H9 (cell line): ENCODE data around the gene CDKN2D. TPM values are rescaled to one million over a fixed set of nuclear protein-coding genes. Genes with fewer than 3 reads are reported as not detected.

ENCODE experiments used
- DNase-seq: peaks from one replicate; pipeline ENCODE4 v3.0.0-alpha.2; 2017
- H2AFZ ChIP-seq: one replicate; pipeline ENCODE4 v1.6.1; 2013; ENCODE audit warnings: mild to moderate bottlenecking, low read length, control low read depth, moderate library complexity
- H2AK5ac ChIP-seq: 2 replicates; pipeline ENCODE4 v1.6.1; 2013; ENCODE audit warnings: low read length, control low read depth, mixed read lengths; ENCODE audit not compliant: insufficient read length
- H2BK120ac ChIP-seq: one replicate; pipeline ENCODE4 v1.6.1; 2013; ENCODE audit warnings: low read depth, mild to moderate bottlenecking, low read length, control low read depth, inconsistent platforms; ENCODE audit not compliant: poor library complexity, severe bottlenecking
- H2BK12ac ChIP-seq: 2 replicates; pipeline ENCODE4 v1.6.1; 2013; ENCODE audit warnings: low read length, control low read depth, mixed read lengths, low read depth; ENCODE audit not compliant: insufficient read length
- H2BK15ac ChIP-seq: 2 replicates; pipeline ENCODE4 v1.6.1; 2013; ENCODE audit warnings: low read depth, low read length, control low read depth
- H2BK20ac ChIP-seq: one replicate; pipeline ENCODE4 v1.6.1; 2013; ENCODE audit warnings: low read depth, mild to moderate bottlenecking, low read length, control low read depth, inconsistent platforms; ENCODE audit not compliant: poor library complexity, severe bottlenecking
- H2BK5ac ChIP-seq: 2 replicates; pipeline ENCODE4 v1.6.1; 2013; ENCODE audit warnings: low read length, control low read depth, mixed read lengths; ENCODE audit not compliant: insufficient read length
- H3K14ac ChIP-seq: 2 replicates; pipeline ENCODE4 v1.6.1; 2013; ENCODE audit warnings: low read length, control low read depth; ENCODE audit not compliant: insufficient read depth
- H3K18ac ChIP-seq: 2 replicates; pipeline ENCODE4 v1.6.1; 2013; ENCODE audit warnings: low read depth, mild to moderate bottlenecking, mixed read lengths, low read length, control low read depth; ENCODE audit not compliant: insufficient read length
- H3K23ac ChIP-seq: 2 replicates; pipeline ENCODE4 v1.6.1; 2013; ENCODE audit warnings: low read length, control low read depth, mixed read lengths, low read depth; ENCODE audit not compliant: insufficient read length
- H3K23me2 ChIP-seq: 2 replicates; pipeline ENCODE4 v1.6.1; 2013; ENCODE audit warnings: low read depth, mild to moderate bottlenecking, mixed read lengths, low read length, control low read depth; ENCODE audit not compliant: insufficient read length, poor library complexity, severe bottlenecking
- H3K27ac ChIP-seq: 2 replicates; pipeline ENCODE4 v1.5.1; 2013; ENCODE audit warnings: low read length, control low read depth, mixed read lengths, low read depth; ENCODE audit not compliant: insufficient read length
- H3K27me3 ChIP-seq: 2 replicates; pipeline ENCODE4 v1.6.1; 2013; ENCODE audit warnings: low read length, control low read depth, inconsistent platforms; ENCODE audit not compliant: insufficient read depth
- H3K4ac ChIP-seq: 2 replicates; pipeline ENCODE4 v1.6.1; 2013; ENCODE audit warnings: low read depth, mild to moderate bottlenecking, control low read depth, inconsistent platforms, low read length, moderate library complexity
- H3K4me1 ChIP-seq: 2 replicates; pipeline ENCODE4 v1.6.1; 2013; ENCODE audit warnings: low read length, control low read depth, inconsistent platforms; ENCODE audit not compliant: insufficient read depth
- H3K4me2 ChIP-seq: 2 replicates; pipeline ENCODE4 v1.6.1; 2013; ENCODE audit warnings: low read length, control low read depth, mixed read lengths; ENCODE audit not compliant: insufficient read length, insufficient read depth
- H3K56ac ChIP-seq: 2 replicates; pipeline ENCODE4 v1.6.1; 2013; ENCODE audit warnings: low read depth, mild to moderate bottlenecking, mixed read lengths, low read length, control low read depth; ENCODE audit not compliant: insufficient read length
- H3K79me1 ChIP-seq: 2 replicates; pipeline ENCODE4 v1.6.1; 2013; ENCODE audit warnings: low read depth, mild to moderate bottlenecking, moderate library complexity, low read length, control low read depth, inconsistent platforms; ENCODE audit not compliant: insufficient read depth, poor library complexity, severe bottlenecking
- H3K79me2 ChIP-seq: 2 replicates; pipeline ENCODE4 v1.6.1; 2013; ENCODE audit warnings: low read length, control low read depth, inconsistent platforms; ENCODE audit not compliant: insufficient read depth
- H3K9ac ChIP-seq: 2 replicates; pipeline ENCODE4 v1.6.1; 2013; ENCODE audit warnings: low read length, control low read depth, mixed read lengths; ENCODE audit not compliant: insufficient read length; ENCODE audit errors: extremely low read depth
- H3K9me3 ChIP-seq: one replicate; pipeline ENCODE4 v1.6.1; 2013; ENCODE audit warnings: low read depth, low read length, inconsistent platforms; ENCODE audit not compliant: control insufficient read depth
- H3T11ph ChIP-seq: one replicate; pipeline ENCODE4 v1.6.1; 2013; ENCODE audit warnings: mild to moderate bottlenecking, low read length, control low read depth, inconsistent platforms
- H4K20me1 ChIP-seq: one replicate; pipeline ENCODE4 v1.6.1; 2013; ENCODE audit not compliant: control insufficient read depth, insufficient read length, insufficient read depth
- H4K5ac ChIP-seq: 2 replicates; pipeline ENCODE4 v1.6.1; 2013; ENCODE audit warnings: low read depth, mild to moderate bottlenecking, mixed read lengths, low read length, control low read depth; ENCODE audit not compliant: insufficient read length
- H4K8ac ChIP-seq: replicated peaks from 2 replicates; pipeline ENCODE4 v1.6.1; 2013; ENCODE audit warnings: low read length, control low read depth, mixed read lengths, low read depth; ENCODE audit not compliant: insufficient read length
- H4K91ac ChIP-seq: 2 replicates; pipeline ENCODE4 v1.6.1; 2013; ENCODE audit warnings: low read depth, mild to moderate bottlenecking, moderate library complexity, mixed read lengths, low read length, control low read depth; ENCODE audit not compliant: insufficient read length
- H3K27ac Mint-ChIP-seq, 3 experiments: 2 replicates in 2 of 3; 3 replicates in 1 of 3; pipeline ENCODE4 v1.8.0; 2020 to 2021; ENCODE audit warnings: mixed read lengths in 3 of 3, mild to moderate bottlenecking in 1 of 3, moderate library complexity in 1 of 3
- H3K27me3 Mint-ChIP-seq: 2 replicates; pipeline ENCODE4 v1.8.0; 2021; ENCODE audit warnings: low read depth, mild to moderate bottlenecking, moderate library complexity, mixed read lengths
- H3K36me3 Mint-ChIP-seq, 3 experiments: 2 replicates in 2 of 3; 3 replicates in 1 of 3; pipeline ENCODE4 v1.8.0; 2020 to 2021; ENCODE audit warnings: low read depth in 3 of 3, mixed read lengths in 3 of 3; ENCODE audit not compliant: insufficient read depth in 1 of 3
- H3K4me1 Mint-ChIP-seq, 2 experiments: 2 replicates each; pipeline ENCODE4 v1.8.0; 2020; ENCODE audit warnings: mixed read lengths in 2 of 2
- H3K4me3 Mint-ChIP-seq, 2 experiments: 2 replicates in 1 of 2; 3 replicates in 1 of 2; pipeline ENCODE4 v1.8.0; 2020 to 2021; ENCODE audit warnings: mild to moderate bottlenecking in 2 of 2, mixed read lengths in 2 of 2, moderate library complexity in 1 of 2
- H3K9me3 Mint-ChIP-seq, 2 experiments: 2 replicates in 1 of 2; 3 replicates in 1 of 2; pipeline ENCODE4 v1.8.0; 2020; ENCODE audit warnings: mild to moderate bottlenecking in 2 of 2, mixed read lengths in 2 of 2, moderate library complexity in 1 of 2
- WGBS: extraction: QIAGEN DNeasy Blood & Tissue Kit; methylation state at CpG from one replicate; pipeline ENCODE4 v1.1.7; 2013; ENCODE audit warnings: missing lambda C conversion rate, low lambda C conversion rate, mixed read lengths; ENCODE audit not compliant: insufficient read length; ENCODE audit errors: extremely low coverage; 5-methylcytosine and 5-hydroxymethylcytosine counted together
- total RNA-seq: library from RNA; stranded (reverse); gene quantifications from 2 replicates; pipeline ENCODE4 v1.2.1, GENCODE V29; 2021
- TF ChIP-seq, protein P1 (sequence below): fragments of 200-600 bp; sonication (generic); conservative IDR thresholded peaks from 3 replicates; pipeline ENCODE4 v1.8.0; 2021; ENCODE audit warnings: antibody characterized with exemption, mild to moderate bottlenecking

CDKN2D gene
- total RNA-seq, 1 experiment from 2014 or later = 2.8 TPM

DNA sequence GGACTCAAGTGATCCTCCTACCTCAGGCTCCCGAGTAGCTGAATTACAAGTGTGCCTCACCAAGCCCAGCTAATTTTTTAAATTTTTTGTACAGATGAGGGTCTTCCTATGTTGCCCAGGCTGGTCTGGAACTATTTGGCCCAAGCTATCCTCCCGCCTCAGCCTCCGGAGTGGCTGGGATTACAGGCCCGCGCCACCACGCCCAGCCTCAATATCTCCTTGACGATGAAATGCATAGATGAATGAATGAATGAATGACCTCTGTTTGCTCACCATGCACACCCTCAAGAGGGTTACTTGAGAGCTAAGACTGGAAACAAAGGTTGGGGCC lies 33.2 kb upstream of the CDKN2D start:
- Histone ChIP-seq H3K14ac (no peak overlapping the region), H2BK5ac (no peak overlapping the region), H3K4ac (no peak overlapping the region), H3K4me2 (no peak overlapping the region), H4K8ac (no peak overlapping the region), H3K79me2 (no peaks in the 10 kb centered on the region; the same call in 1 of the 2 replicates), H3K4me1 (no peaks in the 10 kb centered on the region), H4K91ac (no peak overlapping the region), H3T11ph (no peak overlapping the region), H2BK20ac (no peak overlapping the region), H4K5ac (no peak overlapping the region), H3K27me3 (no peaks in the 10 kb centered on the region), H2AFZ (no peak overlapping the region), H3K9ac (no peak overlapping the region), H2BK12ac (no peak overlapping the region), H3K18ac (no peak overlapping the region), H3K23ac (no peak overlapping the region), H2BK120ac (no peak overlapping the region), H3K9me3 (no peaks in the 10 kb centered on the region), H3K56ac (no peak overlapping the region), H2BK15ac (no peak overlapping the region), H3K27ac (no peak overlapping the region), H3K79me1 (no peaks in the 10 kb centered on the region), H2AK5ac (no peak overlapping the region), H4K20me1 (no peaks in the 10 kb centered on the region), H3K23me2 (peaks cover 11% of the 10 kb centered on the region)
- no CpG with 5 or more reads among the region's 7 CpGs for WGBS
- Mint-ChIP-seq H3K4me1 (peaks cover 16 to 18% of the 10 kb centered on the region in 2 experiments), H3K36me3 (no peaks in the 10 kb centered on the region; a peak in 1 of 7 replicates), H3K9me3 (no peaks in the 10 kb centered on the region), H3K27ac (no peak overlapping the region), H3K27me3 (peaks cover 9% of the 10 kb centered on the region), H3K4me3 (peak overlapping the region; percentile 50 to 79)
- TF ChIP-seq, protein P1, sequence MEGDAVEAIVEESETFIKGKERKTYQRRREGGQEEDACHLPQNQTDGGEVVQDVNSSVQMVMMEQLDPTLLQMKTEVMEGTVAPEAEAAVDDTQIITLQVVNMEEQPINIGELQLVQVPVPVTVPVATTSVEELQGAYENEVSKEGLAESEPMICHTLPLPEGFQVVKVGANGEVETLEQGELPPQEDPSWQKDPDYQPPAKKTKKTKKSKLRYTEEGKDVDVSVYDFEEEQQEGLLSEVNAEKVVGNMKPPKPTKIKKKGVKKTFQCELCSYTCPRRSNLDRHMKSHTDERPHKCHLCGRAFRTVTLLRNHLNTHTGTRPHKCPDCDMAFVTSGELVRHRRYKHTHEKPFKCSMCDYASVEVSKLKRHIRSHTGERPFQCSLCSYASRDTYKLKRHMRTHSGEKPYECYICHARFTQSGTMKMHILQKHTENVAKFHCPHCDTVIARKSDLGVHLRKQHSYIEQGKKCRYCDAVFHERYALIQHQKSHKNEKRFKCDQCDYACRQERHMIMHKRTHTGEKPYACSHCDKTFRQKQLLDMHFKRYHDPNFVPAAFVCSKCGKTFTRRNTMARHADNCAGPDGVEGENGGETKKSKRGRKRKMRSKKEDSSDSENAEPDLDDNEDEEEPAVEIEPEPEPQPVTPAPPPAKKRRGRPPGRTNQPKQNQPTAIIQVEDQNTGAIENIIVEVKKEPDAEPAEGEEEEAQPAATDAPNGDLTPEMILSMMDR = no peak
- no peak for DNase-seq
